ENCODE measurements around the gene ITPA.

The ITPA gene

DNA sequence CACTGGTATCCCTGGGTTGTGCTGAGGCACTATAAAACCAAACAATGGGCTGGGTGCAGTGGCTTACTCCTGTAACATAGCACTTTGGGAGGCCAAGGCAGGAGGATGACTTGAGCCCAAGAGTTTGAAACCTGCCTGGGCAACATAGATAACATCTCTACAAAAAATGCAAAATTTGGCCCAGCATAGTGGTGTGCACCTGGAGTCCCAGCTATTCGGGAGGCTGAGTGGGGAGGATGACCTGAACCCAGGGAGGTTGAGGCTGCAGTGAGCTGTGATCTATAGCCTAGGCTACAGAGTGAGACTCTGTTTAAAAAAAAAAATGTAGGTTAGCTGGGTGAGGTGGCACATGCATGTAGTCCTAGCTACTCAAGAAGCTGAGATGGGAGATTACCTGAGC, 37.4 kb downstream of the ITPA start:
- TF ChIP-seq, protein P1, sequence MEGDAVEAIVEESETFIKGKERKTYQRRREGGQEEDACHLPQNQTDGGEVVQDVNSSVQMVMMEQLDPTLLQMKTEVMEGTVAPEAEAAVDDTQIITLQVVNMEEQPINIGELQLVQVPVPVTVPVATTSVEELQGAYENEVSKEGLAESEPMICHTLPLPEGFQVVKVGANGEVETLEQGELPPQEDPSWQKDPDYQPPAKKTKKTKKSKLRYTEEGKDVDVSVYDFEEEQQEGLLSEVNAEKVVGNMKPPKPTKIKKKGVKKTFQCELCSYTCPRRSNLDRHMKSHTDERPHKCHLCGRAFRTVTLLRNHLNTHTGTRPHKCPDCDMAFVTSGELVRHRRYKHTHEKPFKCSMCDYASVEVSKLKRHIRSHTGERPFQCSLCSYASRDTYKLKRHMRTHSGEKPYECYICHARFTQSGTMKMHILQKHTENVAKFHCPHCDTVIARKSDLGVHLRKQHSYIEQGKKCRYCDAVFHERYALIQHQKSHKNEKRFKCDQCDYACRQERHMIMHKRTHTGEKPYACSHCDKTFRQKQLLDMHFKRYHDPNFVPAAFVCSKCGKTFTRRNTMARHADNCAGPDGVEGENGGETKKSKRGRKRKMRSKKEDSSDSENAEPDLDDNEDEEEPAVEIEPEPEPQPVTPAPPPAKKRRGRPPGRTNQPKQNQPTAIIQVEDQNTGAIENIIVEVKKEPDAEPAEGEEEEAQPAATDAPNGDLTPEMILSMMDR (IDR thresholded peaks at IDR 0.05; ENCODE audit: insufficient read depth, low read length, missing control alignments): no peak
- CTCF ChIA-PET: interaction anchor here (1.7 kb wide), 1 partner anchor 8 kb away, joined by 6 read pairs; the partner anchor contains the start of gene SLC4A11
- no peak overlapping the region for H3K4me3 ChIP-seq (ENCODE audit: low read depth, low read length)
- POLR2A ChIA-PET: interaction anchor here (0.5 kb wide), 1 partner anchor 19 kb away, joined by 3 read pairs; no protein-coding TSS in a partner anchor
- DNase-seq (ENCODE audit: low read depth, low spot score): no peak

DNA sequence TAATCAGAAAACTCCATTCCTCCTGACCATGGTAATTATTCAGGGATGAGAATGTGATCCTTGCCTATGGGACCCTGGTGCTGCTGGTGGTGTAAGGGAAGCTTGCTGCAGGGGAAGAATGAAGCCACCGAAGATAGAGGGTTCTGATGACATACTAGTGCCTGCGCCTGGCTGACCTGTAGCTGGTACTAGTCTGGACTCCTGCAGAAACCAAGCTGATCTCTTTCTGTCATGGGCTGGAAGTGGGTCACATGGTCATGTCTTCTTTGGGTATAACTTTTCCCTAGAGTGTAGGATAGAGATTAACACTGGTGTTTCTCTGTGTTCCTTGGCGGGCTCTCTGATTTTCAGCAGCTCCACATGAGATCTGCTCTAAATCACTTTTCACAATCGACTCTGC, 38.3 kb downstream of the ITPA start:
- no peak overlapping the region for H3K4me3 ChIP-seq (ENCODE audit: low read depth, low read length)

DNA sequence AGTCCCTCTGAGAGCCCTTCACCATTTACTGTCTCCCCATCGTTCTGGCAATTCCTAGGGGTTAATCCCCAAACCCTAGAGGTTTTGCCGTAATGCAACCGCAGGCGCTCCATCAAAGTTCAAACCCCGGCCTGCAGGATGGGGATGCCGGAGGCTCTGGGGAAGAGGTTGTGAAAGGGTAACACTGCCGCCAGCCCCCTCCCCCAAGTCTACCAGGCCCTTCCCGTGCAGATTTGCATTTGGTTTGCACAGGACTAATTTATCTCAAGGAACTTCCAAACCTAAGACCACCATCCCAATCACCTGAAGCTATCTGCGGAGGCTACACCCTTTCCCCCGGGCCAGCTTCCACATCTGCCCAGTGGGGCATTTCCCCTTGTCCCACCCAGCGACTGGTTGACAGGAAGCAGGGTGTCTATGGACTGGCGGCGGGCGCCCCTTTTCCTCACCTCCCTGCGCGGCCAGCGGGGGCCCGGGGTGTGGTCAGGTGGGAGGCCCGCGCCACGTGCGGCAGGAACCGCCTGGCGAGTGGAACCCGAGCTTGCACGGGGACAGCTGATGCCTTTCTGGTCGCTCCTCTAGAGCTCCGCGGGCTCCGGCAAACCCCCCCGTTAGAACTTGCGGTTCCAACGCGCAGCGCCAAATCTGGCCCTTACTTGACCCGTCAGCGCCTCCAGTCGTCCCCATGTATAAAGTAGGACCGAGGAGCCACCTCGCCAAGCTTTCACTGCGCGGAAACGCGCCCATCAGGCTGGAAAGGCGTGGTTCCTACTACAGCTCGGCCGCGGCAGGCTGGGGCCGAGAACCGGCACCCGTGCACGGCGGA, 39.1 kb downstream of the ITPA start:
- TF ChIP-seq, protein P1 (IDR thresholded peaks at IDR 0.05; ENCODE audit: insufficient read depth, low read length, missing control alignments): no peak
- ChIA-PET POLR2A (interaction anchor here (0.8 to 1.4 kb wide), 2 partner anchors 9 to 31 kb away, joined by 3 read pairs; partner anchors contain the start of gene SLC4A11), CTCF (interaction anchor here (1.2 to 1.7 kb wide), 4 partner anchors 9 to 30 kb away, joined by 3 to 6 read pairs (median 4); partner anchors contain the start of gene SLC4A11)
- H3K4me3 ChIP-seq (ENCODE audit: low read depth, low read length): peak overlapping the region; percentile 12; the same call in 1 of the 2 replicates
- no peak for DNase-seq (ENCODE audit: low read depth, low spot score)

More for the DNA sequence above, 38.3 kb downstream of the ITPA start:
- ChIA-PET CTCF (interaction anchor here (1.2 to 1.7 kb wide), 2 partner anchors 9 to 29 kb away, joined by 4 to 6 read pairs; partner anchors contain the start of gene SLC4A11), POLR2A (interaction anchor here (0.8 kb wide), 1 partner anchor 32 kb away, joined by 3 read pairs; no protein-coding TSS in a partner anchor)
- TF ChIP-seq, protein P1 (IDR thresholded peaks at IDR 0.05; ENCODE audit: insufficient read depth, low read length, missing control alignments): no peak
- no peak for DNase-seq (ENCODE audit: low read depth, low spot score)

DNA sequence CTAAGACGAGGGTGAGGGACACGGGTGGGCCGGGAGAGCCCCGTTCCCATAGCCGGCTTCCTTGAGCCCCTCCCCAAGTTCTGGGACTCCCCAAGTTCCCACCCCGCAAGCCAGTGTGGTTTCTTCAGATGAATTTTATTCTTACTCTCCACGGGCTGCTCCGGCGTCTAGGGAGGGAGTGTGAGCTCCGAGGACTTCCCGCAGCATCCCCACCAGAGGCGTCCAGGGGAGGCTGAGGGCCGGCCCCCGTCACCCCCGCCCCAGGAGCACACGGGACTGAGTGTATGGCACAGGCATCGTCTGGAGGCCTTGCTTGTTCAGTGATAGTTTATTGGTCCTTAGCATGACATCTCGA, 39.7 kb downstream of the ITPA start:
- H3K4me3 ChIP-seq (ENCODE audit: low read depth, low read length): peak overlapping the region; percentile 12; the same call in 1 of the 2 replicates
- no peak for DNase-seq (ENCODE audit: low read depth, low spot score)
- ChIA-PET POLR2A (interaction anchor here (1.4 kb wide), 1 partner anchor 9 kb away, joined by 3 read pairs; the partner anchor contains the start of gene SLC4A11), CTCF (interaction anchor here (0.8 to 1.5 kb wide), 4 partner anchors 14 to 30 kb away, joined by 3 to 4 read pairs (median 3); no protein-coding TSS in a partner anchor)
- TF ChIP-seq, protein P1 (IDR thresholded peaks at IDR 0.05; ENCODE audit: insufficient read depth, low read length, missing control alignments): no peak

DNA sequence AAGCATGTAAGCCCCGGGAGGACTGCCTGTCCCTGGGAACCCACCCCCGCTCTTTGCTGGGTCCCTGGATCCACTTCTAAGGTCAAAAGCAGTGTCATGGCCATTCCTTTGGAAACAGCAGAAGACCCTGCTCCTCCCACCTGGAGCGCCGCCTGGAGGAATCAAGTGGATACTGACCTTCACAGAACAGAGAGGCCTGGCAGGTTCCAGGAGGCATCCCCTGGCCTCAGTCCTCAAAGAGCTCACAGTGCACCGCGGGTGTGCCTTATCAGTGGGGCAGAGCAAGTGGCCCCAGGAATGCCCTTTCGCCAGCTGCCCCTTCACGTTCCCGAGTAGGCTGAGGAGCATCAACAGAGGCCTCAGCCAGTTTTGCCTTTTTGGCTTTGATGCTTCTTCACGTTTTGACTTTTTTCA, 40.8 kb downstream of the ITPA start:
- no peak overlapping the region for H3K4me3 ChIP-seq (ENCODE audit: low read depth, low read length)
- no peak for DNase-seq (ENCODE audit: low read depth, low spot score)
- ChIA-PET CTCF (interaction anchor here (0.8 to 2.5 kb wide), 5 partner anchors 10 to 31 kb away, joined by 3 to 11 read pairs (median 3); no protein-coding TSS in a partner anchor), POLR2A (no interaction called here)
- TF ChIP-seq, protein P1 (IDR thresholded peaks at IDR 0.05; ENCODE audit: insufficient read depth, low read length, missing control alignments): peak; percentile 17

DNA sequence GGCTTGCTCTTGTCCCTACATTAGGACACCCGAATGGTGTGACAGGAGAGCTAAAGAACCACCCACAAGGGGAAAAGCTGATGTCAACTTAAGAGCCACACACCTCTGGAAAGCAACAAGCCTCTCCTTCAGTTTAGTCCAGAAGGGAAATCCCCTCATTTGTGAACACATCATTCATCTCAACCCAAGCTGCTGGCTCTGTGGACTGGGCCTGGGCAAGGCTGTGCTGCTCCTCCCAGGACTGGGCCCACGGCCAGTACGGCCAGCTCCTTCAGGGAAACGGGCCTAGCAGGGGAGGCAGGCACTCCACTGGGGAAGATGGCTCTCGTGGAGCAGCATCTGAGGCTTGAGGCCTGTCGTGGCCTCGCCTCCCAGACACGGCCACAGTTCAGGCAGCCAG, 42.5 kb downstream of the ITPA start:
- TF ChIP-seq, protein P1 (IDR thresholded peaks at IDR 0.05; ENCODE audit: insufficient read depth, low read length, missing control alignments): no peak
- no peak for DNase-seq (ENCODE audit: low read depth, low spot score)
- H3K4me3 ChIP-seq (ENCODE audit: low read depth, low read length): no peak overlapping the region
- ChIA-PET POLR2A (no interaction called here), CTCF (interaction anchor here (1.0 to 2.5 kb wide), 2 partner anchors 10 to 33 kb away, joined by 3 to 11 read pairs; no protein-coding TSS in a partner anchor)
